Calu3 (cell line): ENCODE data around the gene L1CAM. TPM values are rescaled to one million over a fixed set of nuclear protein-coding genes. Genes with fewer than 3 reads are reported as not detected.

ENCODE experiments used
- BruUV-seq: library from RNA; stranded (reverse); fragments of 400-500 nt; replicated peaks from 2 replicates; lab custom pipeline; 2021; lab: Mats Ljungman, UMichigan
- CTCF ChIA-PET: fragments of 300-600 bp; sonication (Branson Sonifier 250); formaldehyde crosslinking; loops from one replicate; lab custom pipeline; 2022; ENCODE audit warnings: antibody characterized with exemption; lab: Charles Lee
- DNase-seq: peaks from one replicate; pipeline ENCODE4 v3.0.0; 2022
- H3K27ac Mint-ChIP-seq: one replicate; pipeline ENCODE4 v1.8.0; 2022; ENCODE audit warnings: mixed read lengths; ENCODE audit not compliant: unreplicated experiment
- H3K27me3 Mint-ChIP-seq: one replicate; pipeline ENCODE4 v1.8.0; 2022; ENCODE audit warnings: mixed read lengths; ENCODE audit not compliant: unreplicated experiment
- H3K36me3 Mint-ChIP-seq: one replicate; pipeline ENCODE4 v1.8.0; 2022; ENCODE audit warnings: mild to moderate bottlenecking, moderate library complexity, mixed read lengths; ENCODE audit not compliant: insufficient read depth, unreplicated experiment
- H3K4me1 Mint-ChIP-seq: one replicate; pipeline ENCODE4 v1.8.0; 2022; ENCODE audit warnings: mild to moderate bottlenecking, low read depth, mixed read lengths; ENCODE audit not compliant: unreplicated experiment
- H3K4me3 Mint-ChIP-seq: one replicate; pipeline ENCODE4 v1.8.0; 2022; ENCODE audit warnings: mild to moderate bottlenecking, low read depth, moderate library complexity, mixed read lengths; ENCODE audit not compliant: unreplicated experiment
- H3K9me3 Mint-ChIP-seq: one replicate; pipeline ENCODE4 v1.8.0; 2022; ENCODE audit warnings: low read depth, mixed read lengths; ENCODE audit not compliant: unreplicated experiment
- intact Hi-C: fragments of 100-400 bp; cut with micrococcal nuclease; formaldehyde crosslinking; loops from one replicate; pipeline ENCODE4 v1.10.0; 2022; ENCODE audit not compliant: unreplicated experiment
- total RNA-seq: library from RNA; stranded (reverse); gene quantifications from 2 replicates; pipeline ENCODE4 v1.2.3, GENCODE V29; 2022
- TF ChIP-seq, protein P1 (sequence below): fragments of 200-600 bp; IDR thresholded peaks from one replicate; pipeline ENCODE4 v1.8.0; 2022; ENCODE audit warnings: antibody characterized with exemption; ENCODE audit not compliant: unreplicated experiment

The L1CAM gene
- total RNA-seq, 1 experiment from 2014 or later: 14.2 TPM

DNA sequence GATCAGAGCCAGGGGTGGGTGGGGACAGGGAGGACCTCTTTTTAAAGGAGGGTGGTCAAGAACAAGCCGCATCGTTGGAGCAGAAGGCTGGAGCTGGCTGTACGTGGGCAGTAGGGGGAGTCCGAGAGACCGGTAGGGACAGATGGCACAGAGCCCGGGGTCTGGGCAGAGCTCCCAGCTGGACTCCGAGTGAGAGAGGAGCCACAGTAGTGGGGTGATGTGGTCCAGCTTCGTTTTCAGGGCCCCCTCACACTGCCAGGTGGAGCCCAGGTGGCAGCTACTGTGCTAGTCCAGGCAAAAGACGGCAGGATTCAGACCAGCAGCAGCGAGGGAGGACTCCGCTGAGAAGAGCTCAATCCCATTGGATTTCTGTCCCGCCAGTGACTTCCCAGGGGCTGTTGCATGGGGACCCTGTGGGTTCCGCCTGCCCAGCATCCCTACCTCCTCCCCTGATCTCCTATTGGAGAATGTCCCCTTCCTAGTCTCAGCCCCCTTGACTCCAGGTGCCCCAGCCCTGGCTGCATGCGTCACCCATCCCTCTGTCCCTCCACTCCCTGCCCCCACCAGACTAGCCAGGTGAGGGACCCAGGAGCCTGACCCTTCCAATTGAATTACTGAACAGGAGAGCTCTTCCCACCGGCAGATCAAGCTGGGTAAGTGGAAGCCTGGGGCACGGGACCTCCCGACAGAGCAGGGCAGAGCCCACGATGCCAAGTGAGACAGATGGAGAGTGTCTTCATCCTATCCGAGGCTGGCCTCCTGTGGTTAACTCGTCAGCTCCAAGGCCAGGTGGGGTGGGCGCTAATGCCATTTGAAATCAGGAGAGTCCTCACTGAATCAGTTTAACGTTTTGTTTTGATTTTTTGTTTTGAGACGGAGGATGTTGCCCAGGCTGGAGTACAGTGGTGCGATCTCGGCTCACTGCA lies 37.2 kb upstream of the L1CAM start:
- Mint-ChIP-seq H3K36me3 (peaks cover 19% of the 10 kb centered on the region), H3K4me3 (no peak overlapping the region), H3K27me3 (peaks cover 34% of the 10 kb centered on the region), H3K4me1 (peaks cover 8% of the 10 kb centered on the region), H3K9me3 (no peaks in the 10 kb centered on the region), H3K27ac (no peak overlapping the region)
- CTCF ChIA-PET: interaction anchor here (0.7 to 2.5 kb wide), 7 partner anchors 11 to 699 kb away, joined by 3 to 12 read pairs (median 6); partner anchors contain the start of genes IDH3G and SSR4
- TF ChIP-seq, protein P1, sequence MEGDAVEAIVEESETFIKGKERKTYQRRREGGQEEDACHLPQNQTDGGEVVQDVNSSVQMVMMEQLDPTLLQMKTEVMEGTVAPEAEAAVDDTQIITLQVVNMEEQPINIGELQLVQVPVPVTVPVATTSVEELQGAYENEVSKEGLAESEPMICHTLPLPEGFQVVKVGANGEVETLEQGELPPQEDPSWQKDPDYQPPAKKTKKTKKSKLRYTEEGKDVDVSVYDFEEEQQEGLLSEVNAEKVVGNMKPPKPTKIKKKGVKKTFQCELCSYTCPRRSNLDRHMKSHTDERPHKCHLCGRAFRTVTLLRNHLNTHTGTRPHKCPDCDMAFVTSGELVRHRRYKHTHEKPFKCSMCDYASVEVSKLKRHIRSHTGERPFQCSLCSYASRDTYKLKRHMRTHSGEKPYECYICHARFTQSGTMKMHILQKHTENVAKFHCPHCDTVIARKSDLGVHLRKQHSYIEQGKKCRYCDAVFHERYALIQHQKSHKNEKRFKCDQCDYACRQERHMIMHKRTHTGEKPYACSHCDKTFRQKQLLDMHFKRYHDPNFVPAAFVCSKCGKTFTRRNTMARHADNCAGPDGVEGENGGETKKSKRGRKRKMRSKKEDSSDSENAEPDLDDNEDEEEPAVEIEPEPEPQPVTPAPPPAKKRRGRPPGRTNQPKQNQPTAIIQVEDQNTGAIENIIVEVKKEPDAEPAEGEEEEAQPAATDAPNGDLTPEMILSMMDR: peak; percentile 59
- DNase-seq: peak; percentile 74
- BruUV-seq: no TSS peak
- intact Hi-C loops: no loop called here

DNA sequence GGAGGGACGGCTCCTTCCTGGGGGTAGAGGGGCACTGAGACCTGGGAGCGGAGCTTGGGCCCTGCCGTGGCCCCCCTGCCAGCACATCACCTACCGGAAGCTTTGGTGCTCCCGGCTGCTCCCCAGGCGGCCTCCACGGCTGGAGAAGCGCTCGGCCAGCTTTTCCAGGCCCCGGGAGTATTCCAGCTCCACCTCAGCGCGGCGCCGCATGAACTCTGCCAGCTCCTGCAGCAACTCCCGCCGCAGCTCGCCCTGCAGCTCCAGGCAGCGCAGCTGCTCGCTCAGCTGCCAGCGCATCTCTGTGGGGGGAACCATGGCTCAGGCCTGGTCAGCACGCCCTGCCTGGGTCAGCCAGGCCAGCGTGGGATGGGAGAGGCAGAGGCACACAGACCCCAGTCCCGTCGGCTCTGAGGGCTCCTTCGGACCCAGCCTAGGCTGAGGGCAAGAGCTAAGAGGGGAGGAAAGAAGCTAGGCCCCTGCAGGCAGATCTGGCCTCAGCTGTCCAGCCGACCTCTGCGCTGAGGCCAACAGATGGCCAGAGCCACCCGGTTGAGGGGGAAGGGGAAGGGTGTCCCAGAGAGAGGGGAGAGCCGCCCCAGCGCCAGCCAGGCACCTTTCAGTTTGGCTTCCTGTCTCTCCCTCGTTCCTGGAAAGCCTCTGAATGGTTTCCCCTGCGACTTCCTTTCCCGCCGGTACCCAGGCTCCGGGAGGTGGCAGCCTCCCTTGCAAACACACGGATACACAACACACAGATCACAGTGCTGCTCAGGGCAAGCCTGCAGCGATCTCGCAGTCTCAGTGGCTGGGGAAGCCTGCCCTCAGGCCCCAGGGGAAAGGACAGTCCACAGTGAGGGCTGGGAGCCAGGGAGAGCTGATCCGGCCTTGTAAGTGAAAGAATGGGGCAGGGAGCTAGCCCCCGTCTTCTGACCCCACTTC lies 35.8 kb upstream of the L1CAM start:
- H3K4me3 Mint-ChIP-seq: no peak overlapping the region
- intact Hi-C loops: no loop called here
- H3K36me3 Mint-ChIP-seq: peaks cover 4% of the 10 kb centered on the region
- CTCF ChIA-PET: interaction anchor here (0.6 to 0.7 kb wide), 3 partner anchors 21 to 697 kb away, joined by 3 to 9 read pairs (median 4); no protein-coding TSS in a partner anchor
- H3K4me1 Mint-ChIP-seq: peaks cover under 1% of the 10 kb centered on the region
- no peak overlapping the region for H3K27ac Mint-ChIP-seq
- BruUV-seq: no TSS peak
- DNase-seq: no peak
- H3K27me3 Mint-ChIP-seq: peaks cover 34% of the 10 kb centered on the region
- H3K9me3 Mint-ChIP-seq: no peaks in the 10 kb centered on the region
- TF ChIP-seq, protein P1: no peak

DNA sequence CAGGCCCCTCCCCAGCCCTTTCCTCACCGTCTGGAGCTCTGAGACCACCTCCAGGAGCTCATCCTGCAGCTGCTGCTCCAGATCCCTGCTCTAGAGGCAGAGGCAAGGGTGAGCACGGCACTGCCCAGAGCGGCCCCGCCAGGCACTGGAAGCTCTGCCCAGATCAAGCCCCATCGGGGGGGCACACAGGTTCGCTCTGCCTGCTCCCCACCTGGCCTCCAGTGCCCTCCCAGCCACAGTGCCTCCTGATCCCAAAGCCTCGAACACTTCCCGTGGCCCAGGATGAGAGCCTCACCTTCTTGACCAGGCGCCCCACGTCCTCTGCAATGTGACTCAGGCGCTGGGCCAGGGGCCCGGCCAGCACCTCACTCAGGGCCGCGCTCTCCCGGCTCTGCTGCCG lies 35.1 kb upstream of the L1CAM start:
- Mint-ChIP-seq H3K27ac (no peak overlapping the region), H3K4me1 (no peaks in the 10 kb centered on the region), H3K36me3 (no peaks in the 10 kb centered on the region), H3K4me3 (no peak overlapping the region), H3K9me3 (no peaks in the 10 kb centered on the region), H3K27me3 (peaks cover 34% of the 10 kb centered on the region)
- BruUV-seq: no TSS peak
- TF ChIP-seq, protein P1: no peak
- intact Hi-C loops: no loop called here
- no peak for DNase-seq
- CTCF ChIA-PET: interaction anchor here (0.6 kb wide), 2 partner anchors 20 to 77 kb away, joined by 3 to 4 read pairs; no protein-coding TSS in a partner anchor

DNA sequence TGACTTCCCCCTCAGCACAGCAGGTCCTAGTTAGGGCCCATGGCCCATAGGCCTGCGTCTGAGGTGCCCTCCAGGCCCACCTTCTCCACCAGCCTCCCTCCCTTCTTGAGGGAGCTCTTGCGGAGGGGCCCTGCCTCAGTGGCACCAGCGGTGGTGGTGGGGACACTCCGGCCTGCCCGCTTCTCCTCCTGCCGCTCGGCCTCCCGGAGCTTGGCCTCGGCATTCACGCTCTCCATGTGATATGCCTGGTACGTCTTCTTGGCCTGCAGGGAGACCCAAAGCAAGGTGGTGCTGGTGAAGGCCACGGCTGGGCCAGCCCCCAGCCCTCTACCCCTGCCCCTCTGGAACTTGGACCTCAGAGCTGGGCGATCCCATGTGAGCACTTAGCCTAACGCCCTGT lies 34.6 kb upstream of the L1CAM start:
- CTCF ChIA-PET: no interaction called here
- BruUV-seq: no TSS peak
- no peak overlapping the region for H3K4me3 Mint-ChIP-seq
- H3K36me3 Mint-ChIP-seq: no peaks in the 10 kb centered on the region
- no peaks in the 10 kb centered on the region for H3K4me1 Mint-ChIP-seq
- peaks cover 34% of the 10 kb centered on the region for H3K27me3 Mint-ChIP-seq
- TF ChIP-seq, protein P1: no peak
- intact Hi-C loops: no loop called here
- DNase-seq: no peak
- no peaks in the 10 kb centered on the region for H3K9me3 Mint-ChIP-seq
- no peak overlapping the region for H3K27ac Mint-ChIP-seq
